HL-60 (cell line): ENCODE measurements around the gene TRPV4.

Source experiments
- DNase-seq, 2 experiments: peaks; one replicate each; pipeline ENCODE4 v3.0.0-alpha.2; 2010 to 2020; ENCODE audit warnings: low read depth in 1 of 2, low spot score in 1 of 2
- H3K27ac ChIP-seq: fragments of 250-450 bp; sonication (Bioruptor Pico); replicated peaks from 2 replicates; pipeline ENCODE4 v1.5.1; 2020; ENCODE audit warnings: mild to moderate bottlenecking, moderate library complexity
- H3K27me3 ChIP-seq: fragments of 250-450 bp; sonication (Bioruptor Pico); 2 replicates; pipeline ENCODE4 v1.5.1; 2021; ENCODE audit warnings: mild to moderate bottlenecking, moderate library complexity; ENCODE audit not compliant: insufficient read depth, poor library complexity, severe bottlenecking
- H3K4me3 ChIP-seq: replicated peaks from 2 replicates; pipeline ENCODE4 v1.5.1; 2011; ENCODE audit warnings: mild to moderate bottlenecking, control low read depth, low read length; ENCODE audit not compliant: insufficient read depth
- GABPA ChIP-seq: IDR thresholded peaks from 2 replicates; pipeline ENCODE4 v1.6.1; 2012; ENCODE audit warnings: low read depth
- POLR2AphosphoS5 ChIP-seq: IDR thresholded peaks from 2 replicates; pipeline ENCODE4 v1.6.1; 2012; ENCODE audit warnings: low read depth
- SPI1 ChIP-seq: IDR thresholded peaks from 2 replicates; pipeline ENCODE4 v1.6.1; 2012; ENCODE audit warnings: low read depth, mild to moderate bottlenecking, borderline replicate concordance
- TF ChIP-seq, protein P1 (sequence below): IDR thresholded peaks from one replicate; pipeline ENCODE4 v1.5.1; 2011; ENCODE audit warnings: low read length, control low read depth, inconsistent platforms; ENCODE audit not compliant: insufficient read depth
- TF ChIP-seq, protein P2 (sequence below): IDR thresholded peaks from 2 replicates; pipeline ENCODE4 v1.6.1; 2012; ENCODE audit warnings: low read depth; ENCODE audit not compliant: insufficient replicate concordance

TRPV4 gene

DNA sequence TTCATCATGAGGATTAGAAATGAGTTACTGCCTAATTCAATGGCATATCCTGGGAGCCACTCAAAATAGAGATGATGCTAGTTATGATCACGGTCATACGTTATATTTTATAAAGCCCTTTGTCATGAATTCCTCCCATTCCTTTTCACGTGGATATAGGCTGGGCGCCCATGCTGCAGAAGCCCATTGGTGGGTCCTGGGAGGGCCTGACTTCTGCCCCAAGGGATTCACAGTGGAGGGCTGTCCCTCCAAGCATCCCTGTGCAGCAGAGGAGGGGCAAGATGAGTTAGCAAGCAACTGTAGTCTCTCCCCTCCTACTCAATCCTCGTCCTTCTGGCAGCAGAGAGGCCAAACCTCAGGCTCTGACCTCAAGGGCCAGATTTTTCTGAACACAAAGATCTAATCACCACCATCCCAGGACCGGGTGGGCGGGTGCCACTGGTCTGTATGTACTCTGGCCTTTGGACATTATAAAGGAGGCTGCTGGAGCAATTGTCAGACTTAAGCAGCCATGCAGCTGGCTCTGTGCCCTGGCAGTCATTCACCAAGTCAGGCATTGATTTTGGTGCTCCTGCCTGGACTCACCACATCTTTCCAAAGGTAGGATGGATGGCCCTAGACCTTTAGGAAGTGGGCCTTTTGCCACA, 38.6 kb upstream of the TRPV4 start:
- no peak for DNase-seq
- TF ChIP-seq, protein P1, sequence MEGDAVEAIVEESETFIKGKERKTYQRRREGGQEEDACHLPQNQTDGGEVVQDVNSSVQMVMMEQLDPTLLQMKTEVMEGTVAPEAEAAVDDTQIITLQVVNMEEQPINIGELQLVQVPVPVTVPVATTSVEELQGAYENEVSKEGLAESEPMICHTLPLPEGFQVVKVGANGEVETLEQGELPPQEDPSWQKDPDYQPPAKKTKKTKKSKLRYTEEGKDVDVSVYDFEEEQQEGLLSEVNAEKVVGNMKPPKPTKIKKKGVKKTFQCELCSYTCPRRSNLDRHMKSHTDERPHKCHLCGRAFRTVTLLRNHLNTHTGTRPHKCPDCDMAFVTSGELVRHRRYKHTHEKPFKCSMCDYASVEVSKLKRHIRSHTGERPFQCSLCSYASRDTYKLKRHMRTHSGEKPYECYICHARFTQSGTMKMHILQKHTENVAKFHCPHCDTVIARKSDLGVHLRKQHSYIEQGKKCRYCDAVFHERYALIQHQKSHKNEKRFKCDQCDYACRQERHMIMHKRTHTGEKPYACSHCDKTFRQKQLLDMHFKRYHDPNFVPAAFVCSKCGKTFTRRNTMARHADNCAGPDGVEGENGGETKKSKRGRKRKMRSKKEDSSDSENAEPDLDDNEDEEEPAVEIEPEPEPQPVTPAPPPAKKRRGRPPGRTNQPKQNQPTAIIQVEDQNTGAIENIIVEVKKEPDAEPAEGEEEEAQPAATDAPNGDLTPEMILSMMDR, result no peak
- no peaks in the 10 kb centered on the region for H3K27me3 ChIP-seq
- no peak overlapping the region for H3K27ac ChIP-seq
- H3K4me3 ChIP-seq, result no peak overlapping the region

DNA sequence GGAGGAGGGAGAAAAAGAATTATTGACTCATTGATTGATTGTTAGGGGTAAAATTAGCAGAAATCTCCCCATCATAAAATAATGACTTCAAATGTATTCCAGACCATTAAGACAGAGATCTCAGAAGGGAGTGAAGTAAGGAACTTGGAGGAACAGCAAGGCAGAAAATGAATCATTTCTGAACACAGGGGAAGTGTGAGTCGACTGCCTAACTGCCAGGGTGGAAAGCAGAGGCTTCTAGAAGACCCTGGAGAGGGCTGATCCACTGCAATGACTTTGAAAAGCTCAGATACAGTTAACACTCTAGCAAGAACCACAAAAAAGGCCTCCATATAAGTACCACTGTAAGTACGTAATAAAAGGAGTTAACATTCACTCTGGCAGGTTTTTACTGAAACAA, 37.5 kb upstream of the TRPV4 start:
- Histone ChIP-seq H3K27me3 (no peaks in the 10 kb centered on the region), H3K27ac (no peak overlapping the region), H3K4me3 (no peak overlapping the region)
- TF ChIP-seq GABPA (no peak), SPI1 (no peak), POLR2AphosphoS5 (no peak)
- TF ChIP-seq, protein P2, sequence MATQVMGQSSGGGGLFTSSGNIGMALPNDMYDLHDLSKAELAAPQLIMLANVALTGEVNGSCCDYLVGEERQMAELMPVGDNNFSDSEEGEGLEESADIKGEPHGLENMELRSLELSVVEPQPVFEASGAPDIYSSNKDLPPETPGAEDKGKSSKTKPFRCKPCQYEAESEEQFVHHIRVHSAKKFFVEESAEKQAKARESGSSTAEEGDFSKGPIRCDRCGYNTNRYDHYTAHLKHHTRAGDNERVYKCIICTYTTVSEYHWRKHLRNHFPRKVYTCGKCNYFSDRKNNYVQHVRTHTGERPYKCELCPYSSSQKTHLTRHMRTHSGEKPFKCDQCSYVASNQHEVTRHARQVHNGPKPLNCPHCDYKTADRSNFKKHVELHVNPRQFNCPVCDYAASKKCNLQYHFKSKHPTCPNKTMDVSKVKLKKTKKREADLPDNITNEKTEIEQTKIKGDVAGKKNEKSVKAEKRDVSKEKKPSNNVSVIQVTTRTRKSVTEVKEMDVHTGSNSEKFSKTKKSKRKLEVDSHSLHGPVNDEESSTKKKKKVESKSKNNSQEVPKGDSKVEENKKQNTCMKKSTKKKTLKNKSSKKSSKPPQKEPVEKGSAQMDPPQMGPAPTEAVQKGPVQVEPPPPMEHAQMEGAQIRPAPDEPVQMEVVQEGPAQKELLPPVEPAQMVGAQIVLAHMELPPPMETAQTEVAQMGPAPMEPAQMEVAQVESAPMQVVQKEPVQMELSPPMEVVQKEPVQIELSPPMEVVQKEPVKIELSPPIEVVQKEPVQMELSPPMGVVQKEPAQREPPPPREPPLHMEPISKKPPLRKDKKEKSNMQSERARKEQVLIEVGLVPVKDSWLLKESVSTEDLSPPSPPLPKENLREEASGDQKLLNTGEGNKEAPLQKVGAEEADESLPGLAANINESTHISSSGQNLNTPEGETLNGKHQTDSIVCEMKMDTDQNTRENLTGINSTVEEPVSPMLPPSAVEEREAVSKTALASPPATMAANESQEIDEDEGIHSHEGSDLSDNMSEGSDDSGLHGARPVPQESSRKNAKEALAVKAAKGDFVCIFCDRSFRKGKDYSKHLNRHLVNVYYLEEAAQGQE, result no peak
- TF ChIP-seq, protein P1, result no peak
- DNase-seq, result no peak

DNA sequence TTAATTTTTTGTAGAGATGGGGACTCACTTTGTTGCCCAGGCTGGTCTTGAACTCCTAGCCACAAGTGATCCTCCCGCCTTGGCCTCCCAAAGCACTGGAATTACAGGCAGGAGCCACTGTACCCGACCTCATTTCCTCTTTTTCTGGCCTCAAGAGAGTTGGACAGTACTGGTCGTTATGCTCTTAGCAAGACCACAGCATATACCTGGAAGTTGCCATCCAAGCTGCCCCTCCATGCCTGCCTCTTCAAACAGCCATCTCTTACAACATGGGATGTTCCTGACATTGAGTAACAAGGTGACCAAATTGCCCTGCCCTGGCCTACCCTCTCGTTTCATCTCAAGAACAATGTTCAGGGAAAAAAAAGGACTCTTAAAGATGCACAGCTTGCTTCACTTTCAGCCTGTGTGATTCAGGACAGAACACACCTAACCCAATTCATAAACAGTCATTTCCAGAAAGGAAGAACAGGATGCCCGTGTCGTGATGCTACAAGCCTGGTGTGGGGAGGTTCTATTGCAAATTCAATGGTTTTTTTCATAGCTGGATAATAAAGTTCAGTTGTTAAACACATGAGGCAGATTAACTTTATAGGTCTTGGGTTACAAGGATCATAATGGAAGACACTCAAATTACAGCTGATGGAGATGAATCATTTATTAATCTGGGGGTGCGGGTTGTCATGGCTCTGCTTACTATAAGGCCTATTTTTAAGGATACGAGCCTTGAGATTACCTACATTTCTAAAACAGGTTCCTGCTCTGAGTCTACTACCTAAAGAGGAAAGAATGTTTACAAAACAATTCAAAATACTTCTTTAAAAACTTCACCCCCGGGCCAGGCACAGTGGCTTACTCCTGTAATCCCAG, 35.2 kb upstream of the TRPV4 start:
- H3K27ac ChIP-seq, result peak overlapping the region; percentile 32
- no peak for TF ChIP-seq POLR2AphosphoS5
- peak; percentile 74 for TF ChIP-seq SPI1
- no peak overlapping the region for H3K4me3 ChIP-seq
- H3K27me3 ChIP-seq, result no peaks in the 10 kb centered on the region
- peak in 1 of 2 experiments; percentile 66 for DNase-seq

DNA sequence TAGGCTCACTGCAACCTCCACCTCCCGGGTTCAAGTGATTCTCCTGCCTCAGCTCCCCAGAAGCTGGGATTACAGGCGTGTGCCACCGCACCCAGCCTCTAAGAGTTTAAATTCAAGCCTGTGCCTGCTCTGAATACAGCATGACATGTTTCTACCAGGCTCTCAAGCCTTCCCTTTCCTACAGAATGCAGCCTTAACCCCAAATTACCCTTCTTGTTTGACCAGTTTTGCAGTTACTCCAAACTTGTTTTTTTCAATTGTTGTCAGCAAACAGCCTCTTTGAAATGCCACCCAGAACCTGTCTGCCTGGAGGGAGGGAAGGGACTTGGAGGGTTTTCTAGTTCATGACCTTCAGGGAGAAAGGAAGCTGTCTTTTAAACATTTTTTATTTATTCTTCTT, 31.7 kb upstream of the TRPV4 start:
- no peak for DNase-seq
- H3K27ac ChIP-seq, result peak overlapping the region; percentile 45
- H3K4me3 ChIP-seq, result no peak overlapping the region
- no peaks in the 10 kb centered on the region for H3K27me3 ChIP-seq
- TF ChIP-seq, protein P2, result no peak
- no peak for TF ChIP-seq GABPA
- no peak for TF ChIP-seq SPI1
- no peak for TF ChIP-seq POLR2AphosphoS5
- TF ChIP-seq, protein P1, result no peak
